Left ventricle myocardium inferior (tissue), 1 donor: Measurements from ENCODE around the gene ATP2A3. TPM values are rescaled to one million over a fixed set of nuclear protein-coding genes. Genes with fewer than 3 reads are reported as not detected.

Experiments
- DNase-seq: peaks from one replicate; pipeline ENCODE4 v3.0.0-alpha.2; 2020
- H3K27ac ChIP-seq: fragments of 200-600 bp; replicated peaks from 2 replicates; pipeline ENCODE4 v1.8.0; 2021
- H3K27me3 ChIP-seq: fragments of 200-600 bp; 2 replicates; pipeline ENCODE4 v1.8.0; 2021; ENCODE audit warnings: low read depth
- H3K36me3 ChIP-seq: fragments of 200-600 bp; 2 replicates; pipeline ENCODE4 v1.8.0; 2021
- H3K4me1 ChIP-seq: fragments of 200-600 bp; 2 replicates; pipeline ENCODE4 v1.8.0; 2021
- H3K4me3 ChIP-seq: fragments of 200-600 bp; 2 replicates; pipeline ENCODE4 v1.8.0; 2021; ENCODE audit warnings: mild to moderate bottlenecking, moderate library complexity
- H3K9me3 ChIP-seq: fragments of 200-600 bp; replicated peaks from 2 replicates; pipeline ENCODE4 v1.8.0; 2021
- intact Hi-C: fragments of 100-400 bp; cut with micrococcal nuclease; formaldehyde crosslinking; loops from one replicate; pipeline ENCODE4 v1.11.0; 2022
- total RNA-seq: library from RNA; stranded (reverse); fragmentation: NEBNext Ultra II Directional; extraction: Animal tissue kit (Norgen Biotek cat#: 25700); gene quantifications from one replicate; pipeline ENCODE4 v1.2.1, GENCODE V29; 2021
- TF ChIP-seq, protein P1 (sequence below): fragments of 200-600 bp; IDR thresholded peaks from 2 replicates; pipeline ENCODE4 v1.8.0; 2021; ENCODE audit warnings: antibody characterized with exemption, mild to moderate bottlenecking, borderline replicate concordance
- donor health status: DM: no; HTN: yes; CAD: no; lungs with severe emphysema.

ATP2A3 gene
- total RNA-seq, 1 donor from 2014 or later = 8.6 TPM

DNA sequence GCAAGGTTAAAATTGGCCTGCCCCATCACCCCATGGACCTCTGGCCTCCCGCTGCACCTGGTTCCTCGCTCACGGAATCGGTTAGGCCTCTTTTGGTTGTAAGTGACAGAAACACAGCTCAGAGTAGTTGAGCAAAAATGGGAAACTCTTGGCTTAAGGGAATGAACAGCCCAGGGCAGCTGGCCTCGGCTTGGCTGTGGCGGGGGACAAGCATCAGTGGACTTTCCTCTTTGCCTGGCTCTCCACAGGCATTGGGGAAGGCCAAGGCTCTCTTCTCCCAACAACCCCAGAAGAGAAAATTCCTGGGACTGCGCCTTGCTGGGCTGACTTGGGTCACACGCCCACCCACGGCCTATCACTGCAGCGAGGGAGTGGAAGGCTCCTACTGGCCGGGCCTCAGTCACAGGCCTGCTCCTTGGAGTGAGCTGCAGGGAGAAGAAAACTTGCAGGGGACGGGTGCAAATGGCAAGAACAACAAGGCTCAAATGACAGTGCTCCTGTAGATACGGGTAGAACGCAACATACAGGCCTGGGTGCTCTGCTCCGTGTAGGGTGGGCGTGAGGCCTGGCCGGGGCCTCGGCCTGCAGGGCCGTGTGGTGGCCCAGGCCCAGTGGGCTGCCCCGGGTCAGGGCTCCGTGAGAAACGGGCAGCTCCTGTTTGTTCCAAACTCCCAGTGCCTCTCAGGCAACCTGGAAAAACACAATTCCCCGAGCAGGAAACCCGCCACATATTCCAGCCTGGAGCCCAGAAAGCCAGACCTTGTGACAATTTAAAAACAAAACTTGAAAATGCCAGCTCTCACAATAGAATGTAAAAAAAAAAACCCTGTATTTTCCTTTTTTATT lies 25.0 kb upstream of the ATP2A3 start:
- no peaks in the 10 kb centered on the region for H3K9me3 ChIP-seq
- no peaks in the 10 kb centered on the region for H3K27me3 ChIP-seq
- no peaks in the 10 kb centered on the region for H3K36me3 ChIP-seq
- peak overlapping the region; percentile 59 for H3K27ac ChIP-seq
- DNase-seq = no peak
- intact Hi-C loops = no loop called here
- peaks cover 32% of the 10 kb centered on the region for H3K4me1 ChIP-seq
- H3K4me3 ChIP-seq = no peak overlapping the region
- TF ChIP-seq, protein P1, sequence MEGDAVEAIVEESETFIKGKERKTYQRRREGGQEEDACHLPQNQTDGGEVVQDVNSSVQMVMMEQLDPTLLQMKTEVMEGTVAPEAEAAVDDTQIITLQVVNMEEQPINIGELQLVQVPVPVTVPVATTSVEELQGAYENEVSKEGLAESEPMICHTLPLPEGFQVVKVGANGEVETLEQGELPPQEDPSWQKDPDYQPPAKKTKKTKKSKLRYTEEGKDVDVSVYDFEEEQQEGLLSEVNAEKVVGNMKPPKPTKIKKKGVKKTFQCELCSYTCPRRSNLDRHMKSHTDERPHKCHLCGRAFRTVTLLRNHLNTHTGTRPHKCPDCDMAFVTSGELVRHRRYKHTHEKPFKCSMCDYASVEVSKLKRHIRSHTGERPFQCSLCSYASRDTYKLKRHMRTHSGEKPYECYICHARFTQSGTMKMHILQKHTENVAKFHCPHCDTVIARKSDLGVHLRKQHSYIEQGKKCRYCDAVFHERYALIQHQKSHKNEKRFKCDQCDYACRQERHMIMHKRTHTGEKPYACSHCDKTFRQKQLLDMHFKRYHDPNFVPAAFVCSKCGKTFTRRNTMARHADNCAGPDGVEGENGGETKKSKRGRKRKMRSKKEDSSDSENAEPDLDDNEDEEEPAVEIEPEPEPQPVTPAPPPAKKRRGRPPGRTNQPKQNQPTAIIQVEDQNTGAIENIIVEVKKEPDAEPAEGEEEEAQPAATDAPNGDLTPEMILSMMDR = no peak

DNA sequence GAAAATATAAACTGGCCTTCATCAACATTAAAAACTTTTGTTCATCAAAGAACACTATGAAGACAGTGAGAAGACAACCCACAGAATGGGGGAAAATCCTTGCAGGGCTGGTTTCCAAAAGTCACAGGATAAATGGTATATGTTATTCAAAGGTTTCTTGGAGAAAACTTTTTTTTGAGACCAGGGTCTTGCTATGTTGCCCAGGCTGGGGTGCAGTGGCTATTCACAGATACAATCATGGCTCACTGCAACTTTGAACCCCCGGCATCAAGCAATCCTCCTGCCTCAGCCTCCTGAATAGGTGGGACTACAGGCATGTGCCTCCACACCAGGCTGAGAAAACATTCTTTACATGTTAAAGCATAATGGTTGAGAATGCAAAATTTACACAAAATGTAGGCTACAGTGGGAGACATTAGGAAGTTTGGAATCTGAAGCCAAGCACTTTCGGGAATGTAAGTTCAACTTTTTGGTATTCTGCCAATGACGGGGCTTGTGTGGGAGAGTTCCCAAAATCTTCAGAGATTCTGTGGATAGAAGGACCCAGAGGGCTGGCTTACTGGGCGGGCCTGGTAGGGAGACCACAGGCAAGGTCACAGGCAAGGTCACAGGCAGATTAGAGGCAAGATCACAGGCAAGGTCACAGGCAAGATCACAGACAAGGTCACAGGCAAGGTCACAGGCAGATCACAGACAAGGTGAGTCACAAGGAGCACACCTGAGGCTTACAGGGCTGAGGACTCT lies 24.2 kb upstream of the ATP2A3 start:
- Histone ChIP-seq H3K4me3 (no peak overlapping the region), H3K4me1 (peaks cover 40% of the 10 kb centered on the region), H3K36me3 (no peaks in the 10 kb centered on the region), H3K27me3 (no peaks in the 10 kb centered on the region), H3K27ac (peak overlapping the region; percentile 59), H3K9me3 (no peaks in the 10 kb centered on the region)
- DNase-seq = no peak
- TF ChIP-seq, protein P1 = no peak
- intact Hi-C loops = no loop called here

DNA sequence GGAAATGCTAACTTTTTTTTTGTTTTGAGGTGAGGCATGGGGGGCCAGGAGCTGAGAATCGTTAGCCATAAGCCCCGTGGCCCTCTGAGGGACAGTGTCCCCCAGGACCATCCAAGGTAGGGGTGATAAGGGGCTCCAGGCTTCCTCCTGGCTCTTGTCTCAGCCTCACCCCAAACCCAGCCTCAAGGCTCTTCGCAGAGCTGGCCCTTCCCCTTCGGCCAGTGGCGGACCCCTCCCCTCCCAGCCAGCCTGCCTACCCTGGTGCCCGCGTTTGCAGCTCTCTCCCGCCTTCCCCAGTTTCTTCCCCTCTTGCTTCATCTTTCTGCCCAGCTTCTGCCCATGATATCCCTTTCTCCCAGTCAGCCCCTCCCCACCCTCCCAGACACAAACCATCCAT lies 22.7 kb upstream of the ATP2A3 start:
- no peaks in the 10 kb centered on the region for H3K27me3 ChIP-seq
- H3K4me3 ChIP-seq = no peak overlapping the region
- H3K4me1 ChIP-seq = peaks cover 48% of the 10 kb centered on the region
- TF ChIP-seq, protein P1 = no peak
- no peak for DNase-seq
- no peak overlapping the region for H3K27ac ChIP-seq
- intact Hi-C loops = no loop called here
- H3K36me3 ChIP-seq = no peaks in the 10 kb centered on the region
- H3K9me3 ChIP-seq = no peaks in the 10 kb centered on the region

DNA sequence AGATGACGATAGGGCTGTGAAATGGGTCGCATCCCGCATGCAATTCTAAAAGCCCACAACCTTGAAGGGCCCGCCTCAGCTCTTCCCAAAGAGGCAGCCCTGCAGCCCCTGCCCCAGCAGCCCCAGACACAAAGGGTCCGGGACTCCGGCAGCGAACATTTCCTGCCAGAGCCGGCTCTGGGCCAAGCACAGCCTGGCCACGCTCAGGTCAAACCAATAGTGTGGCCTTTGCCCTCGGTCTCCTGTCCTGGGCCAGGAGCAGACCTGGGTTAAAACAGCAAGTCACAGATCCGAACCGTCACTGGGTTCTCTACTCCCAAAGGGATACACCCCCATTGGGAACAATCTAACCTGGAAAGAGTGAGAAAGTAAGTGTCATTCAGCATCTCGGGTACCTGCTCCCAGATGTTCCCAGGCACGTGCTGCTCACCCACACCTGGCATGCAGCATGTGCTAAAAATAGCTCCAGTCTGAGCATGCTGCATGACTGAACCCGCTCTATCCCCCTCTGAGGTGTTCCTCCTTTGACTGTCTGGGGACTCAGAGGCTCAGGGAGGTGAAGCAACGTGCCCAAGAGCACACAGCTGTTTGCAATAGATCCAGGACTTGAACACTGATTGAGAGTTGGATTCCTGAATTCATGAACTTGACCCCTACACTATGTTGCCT lies 22.2 kb upstream of the ATP2A3 start:
- TF ChIP-seq, protein P1 = no peak
- Histone ChIP-seq H3K9me3 (no peaks in the 10 kb centered on the region), H3K4me1 (peaks cover 49% of the 10 kb centered on the region), H3K36me3 (no peaks in the 10 kb centered on the region), H3K4me3 (no peak overlapping the region), H3K27me3 (no peaks in the 10 kb centered on the region), H3K27ac (peak overlapping the region; percentile 63)
- DNase-seq = no peak
- intact Hi-C loops = no loop called here

DNA sequence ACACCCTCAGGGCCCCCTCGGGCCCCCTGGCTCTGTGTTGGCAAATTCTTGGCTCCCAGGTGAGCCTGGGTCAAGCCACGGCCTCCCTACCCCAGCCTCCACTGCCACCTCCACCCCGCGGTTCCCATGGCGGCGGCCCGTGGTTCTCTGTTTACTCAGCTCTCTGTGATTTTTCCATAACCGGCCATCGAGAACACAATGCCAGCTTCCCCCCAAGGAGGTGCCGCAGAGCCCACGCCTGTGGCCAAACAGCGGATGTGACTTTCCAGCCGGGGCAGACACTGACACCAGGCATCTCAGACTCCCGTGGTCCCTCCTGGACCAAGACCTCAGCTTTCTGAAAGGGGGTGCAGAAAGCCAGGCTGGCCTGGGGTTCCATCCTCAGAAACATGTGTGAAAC lies 21.6 kb upstream of the ATP2A3 start:
- intact Hi-C loops = no loop called here
- Histone ChIP-seq H3K36me3 (no peaks in the 10 kb centered on the region), H3K4me3 (no peak overlapping the region), H3K9me3 (no peaks in the 10 kb centered on the region), H3K27me3 (no peaks in the 10 kb centered on the region), H3K27ac (peak overlapping the region; percentile 63), H3K4me1 (peaks cover 53% of the 10 kb centered on the region)
- no peak for DNase-seq
- TF ChIP-seq, protein P1 = no peak
